ENCODE data around the gene CSTB.

The CSTB gene

DNA sequence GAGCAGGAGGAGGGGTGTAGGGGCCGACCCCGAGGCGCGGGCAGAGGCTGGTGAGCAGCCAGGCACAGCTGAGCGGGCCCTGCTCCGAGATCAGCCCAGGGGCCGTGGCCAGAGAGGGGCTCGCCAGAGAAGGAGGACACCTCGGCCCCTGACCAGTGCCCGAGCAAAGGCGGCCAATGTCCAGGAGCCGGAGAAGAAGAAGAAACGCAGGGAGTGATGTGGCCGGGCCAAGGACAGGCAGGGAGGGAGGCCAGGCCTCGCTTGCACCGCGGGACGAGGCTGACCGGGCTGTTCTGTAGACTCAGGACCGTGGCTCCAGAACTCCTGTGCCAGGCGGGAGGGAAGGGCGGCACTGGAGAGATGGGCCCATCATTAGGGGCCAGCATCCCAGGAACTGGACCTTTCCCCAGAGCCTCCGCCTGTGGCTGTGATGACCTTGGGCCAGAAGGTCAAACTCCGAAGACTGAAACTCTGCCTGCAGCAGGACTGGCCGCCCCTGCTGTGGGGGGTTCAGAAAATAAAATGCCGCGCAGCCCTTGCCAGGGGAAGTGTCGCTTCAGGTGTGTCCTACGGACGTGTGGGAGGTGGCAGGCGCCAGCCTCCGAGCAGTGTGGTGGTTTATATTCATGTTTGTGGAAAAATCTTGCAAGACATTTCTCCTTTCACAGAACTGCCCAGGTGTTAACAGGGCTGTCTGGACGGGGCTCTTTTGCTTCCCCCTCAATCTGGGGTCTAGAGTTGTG is 27.6 kb upstream of the CSTB start:
- TF ChIP-seq, protein P1, sequence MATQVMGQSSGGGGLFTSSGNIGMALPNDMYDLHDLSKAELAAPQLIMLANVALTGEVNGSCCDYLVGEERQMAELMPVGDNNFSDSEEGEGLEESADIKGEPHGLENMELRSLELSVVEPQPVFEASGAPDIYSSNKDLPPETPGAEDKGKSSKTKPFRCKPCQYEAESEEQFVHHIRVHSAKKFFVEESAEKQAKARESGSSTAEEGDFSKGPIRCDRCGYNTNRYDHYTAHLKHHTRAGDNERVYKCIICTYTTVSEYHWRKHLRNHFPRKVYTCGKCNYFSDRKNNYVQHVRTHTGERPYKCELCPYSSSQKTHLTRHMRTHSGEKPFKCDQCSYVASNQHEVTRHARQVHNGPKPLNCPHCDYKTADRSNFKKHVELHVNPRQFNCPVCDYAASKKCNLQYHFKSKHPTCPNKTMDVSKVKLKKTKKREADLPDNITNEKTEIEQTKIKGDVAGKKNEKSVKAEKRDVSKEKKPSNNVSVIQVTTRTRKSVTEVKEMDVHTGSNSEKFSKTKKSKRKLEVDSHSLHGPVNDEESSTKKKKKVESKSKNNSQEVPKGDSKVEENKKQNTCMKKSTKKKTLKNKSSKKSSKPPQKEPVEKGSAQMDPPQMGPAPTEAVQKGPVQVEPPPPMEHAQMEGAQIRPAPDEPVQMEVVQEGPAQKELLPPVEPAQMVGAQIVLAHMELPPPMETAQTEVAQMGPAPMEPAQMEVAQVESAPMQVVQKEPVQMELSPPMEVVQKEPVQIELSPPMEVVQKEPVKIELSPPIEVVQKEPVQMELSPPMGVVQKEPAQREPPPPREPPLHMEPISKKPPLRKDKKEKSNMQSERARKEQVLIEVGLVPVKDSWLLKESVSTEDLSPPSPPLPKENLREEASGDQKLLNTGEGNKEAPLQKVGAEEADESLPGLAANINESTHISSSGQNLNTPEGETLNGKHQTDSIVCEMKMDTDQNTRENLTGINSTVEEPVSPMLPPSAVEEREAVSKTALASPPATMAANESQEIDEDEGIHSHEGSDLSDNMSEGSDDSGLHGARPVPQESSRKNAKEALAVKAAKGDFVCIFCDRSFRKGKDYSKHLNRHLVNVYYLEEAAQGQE (IDR thresholded peaks at IDR 0.05; ENCODE audit: insufficient read depth in 1 of 2, low read depth in 2 of 2, low read length in 2 of 2), result no peak
- TF ChIP-seq SIN3A (IDR thresholded peaks at IDR 0.05; ENCODE audit: borderline replicate concordance, insufficient read depth, low read length), result no peak
- no peak for TF ChIP-seq FOXP2 (optimal IDR thresholded peaks at IDR 0.05; ENCODE audit: borderline replicate concordance, extremely low read depth, extremely low read length, insufficient read depth)
- TF ChIP-seq POLR2AphosphoS5 (IDR thresholded peaks at IDR 0.05; ENCODE audit: low read depth, low read length), result no peak
- TF ChIP-seq TAF1 (IDR thresholded peaks at IDR 0.05; ENCODE audit: borderline replicate concordance, insufficient read depth, low read length), result no peak

DNA sequence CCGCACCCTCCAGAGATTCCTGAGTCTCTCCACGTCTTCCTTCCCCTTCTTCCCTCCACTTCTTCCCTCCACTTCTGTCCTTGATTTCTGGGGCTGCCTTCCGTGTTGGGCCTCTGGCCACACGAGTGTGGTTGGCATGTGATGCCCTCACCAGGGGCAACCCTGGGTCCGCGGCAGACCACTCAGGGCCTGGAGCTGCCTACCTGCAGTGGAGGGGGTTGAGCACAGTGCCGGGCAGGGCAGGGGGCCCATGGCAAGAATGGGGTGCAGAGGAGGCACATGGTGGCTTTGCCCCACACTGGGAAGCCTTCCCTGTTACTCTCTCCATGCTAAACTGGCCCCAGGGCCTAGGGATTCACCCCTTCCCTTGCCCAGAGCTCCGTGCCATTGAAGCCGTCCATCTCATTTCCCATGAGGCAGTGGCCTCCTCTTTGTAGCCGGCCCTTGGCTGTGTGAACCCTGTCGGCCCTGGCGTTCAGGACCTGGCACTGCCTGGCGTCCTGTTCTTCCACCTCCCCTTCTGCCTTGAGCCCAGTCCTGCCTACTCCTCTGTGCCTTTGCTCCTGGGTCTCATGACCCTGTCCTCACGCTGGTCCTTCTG is 26.7 kb upstream of the CSTB start:
- no peak for TF ChIP-seq SIN3A (IDR thresholded peaks at IDR 0.05; ENCODE audit: borderline replicate concordance, insufficient read depth, low read length)
- TF ChIP-seq, protein P1 (IDR thresholded peaks at IDR 0.05; ENCODE audit: insufficient read depth in 1 of 2, low read depth in 2 of 2, low read length in 2 of 2), result no peak
- TF ChIP-seq POLR2AphosphoS5 (IDR thresholded peaks at IDR 0.05; ENCODE audit: low read depth, low read length), result no peak
- TF ChIP-seq FOXP2 (optimal IDR thresholded peaks at IDR 0.05; ENCODE audit: borderline replicate concordance, extremely low read depth, extremely low read length, insufficient read depth), result no peak
- TF ChIP-seq TAF1 (IDR thresholded peaks at IDR 0.05; ENCODE audit: borderline replicate concordance, insufficient read depth, low read length), result no peak

DNA sequence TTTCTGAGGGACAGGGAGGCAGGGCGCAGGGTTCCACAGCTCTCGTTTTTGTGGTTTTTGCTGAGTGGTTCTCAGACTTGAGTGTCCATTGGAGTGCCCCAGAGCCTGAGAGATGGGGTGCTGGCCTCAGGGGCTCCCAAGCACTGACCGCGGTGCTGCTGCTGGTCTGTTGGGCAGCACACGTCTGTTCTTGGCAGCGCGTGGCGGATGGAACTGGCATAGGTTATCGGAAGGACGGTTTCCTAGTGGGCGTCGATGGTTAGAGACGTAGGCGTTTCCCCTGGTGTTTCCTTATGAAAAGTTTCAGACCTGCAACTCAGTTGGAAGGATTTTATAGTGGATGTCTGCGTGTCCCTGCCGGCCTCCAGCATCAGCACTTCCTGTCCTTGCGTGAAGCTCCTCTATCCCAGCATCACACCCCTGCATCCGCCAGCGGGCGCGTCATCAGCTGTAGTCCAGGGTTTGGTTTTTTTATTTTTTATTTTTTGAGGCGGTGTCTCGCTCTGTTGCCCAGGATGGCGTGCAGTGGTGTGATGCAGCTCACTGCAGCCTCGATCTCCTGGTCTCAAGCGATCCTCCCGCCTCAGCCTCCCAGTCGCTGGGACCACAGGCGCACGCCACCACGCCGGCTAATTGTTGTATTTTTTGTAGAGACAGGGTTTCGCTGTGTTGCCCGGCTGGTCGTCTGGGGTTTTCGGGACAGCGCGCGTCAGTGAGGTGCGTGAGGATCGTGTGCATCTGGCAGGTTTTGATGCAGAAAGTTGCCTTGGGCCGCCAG is 25.1 kb upstream of the CSTB start:
- no peak for TF ChIP-seq FOXP2 (optimal IDR thresholded peaks at IDR 0.05; ENCODE audit: borderline replicate concordance, extremely low read depth, extremely low read length, insufficient read depth)
- TF ChIP-seq SIN3A (IDR thresholded peaks at IDR 0.05; ENCODE audit: borderline replicate concordance, insufficient read depth, low read length), result no peak
- TF ChIP-seq TAF1 (IDR thresholded peaks at IDR 0.05; ENCODE audit: borderline replicate concordance, insufficient read depth, low read length), result no peak
- TF ChIP-seq, protein P1 (IDR thresholded peaks at IDR 0.05; ENCODE audit: insufficient read depth in 1 of 2, low read depth in 2 of 2, low read length in 2 of 2), result no peak
- no peak for TF ChIP-seq POLR2AphosphoS5 (IDR thresholded peaks at IDR 0.05; ENCODE audit: low read depth, low read length)

DNA sequence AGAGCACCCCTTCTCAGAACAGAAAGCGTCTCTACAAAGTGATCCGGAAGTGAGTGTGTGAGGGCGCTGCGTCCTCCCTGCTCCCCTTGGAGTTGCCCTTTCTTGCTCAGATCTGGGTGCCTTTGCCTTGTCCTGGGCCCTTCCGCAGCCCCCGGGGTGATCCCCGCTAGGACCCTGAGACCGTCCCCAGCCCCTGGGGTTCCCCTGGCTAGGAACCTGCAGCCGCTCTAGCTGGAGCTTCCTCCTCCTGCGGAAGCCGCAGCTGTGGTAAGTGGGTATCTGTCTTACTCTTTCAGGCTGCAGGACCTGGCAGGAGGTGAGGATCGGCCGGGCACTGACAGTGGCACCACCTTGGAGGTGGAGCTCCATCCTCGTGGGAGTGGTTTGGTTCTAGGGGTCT is 24.5 kb upstream of the CSTB start:
- TF ChIP-seq POLR2AphosphoS5 (IDR thresholded peaks at IDR 0.05; ENCODE audit: low read depth, low read length) (no peak), TAF1 (IDR thresholded peaks at IDR 0.05; ENCODE audit: borderline replicate concordance, insufficient read depth, low read length) (no peak), SIN3A (IDR thresholded peaks at IDR 0.05; ENCODE audit: borderline replicate concordance, insufficient read depth, low read length) (no peak)

DNA sequence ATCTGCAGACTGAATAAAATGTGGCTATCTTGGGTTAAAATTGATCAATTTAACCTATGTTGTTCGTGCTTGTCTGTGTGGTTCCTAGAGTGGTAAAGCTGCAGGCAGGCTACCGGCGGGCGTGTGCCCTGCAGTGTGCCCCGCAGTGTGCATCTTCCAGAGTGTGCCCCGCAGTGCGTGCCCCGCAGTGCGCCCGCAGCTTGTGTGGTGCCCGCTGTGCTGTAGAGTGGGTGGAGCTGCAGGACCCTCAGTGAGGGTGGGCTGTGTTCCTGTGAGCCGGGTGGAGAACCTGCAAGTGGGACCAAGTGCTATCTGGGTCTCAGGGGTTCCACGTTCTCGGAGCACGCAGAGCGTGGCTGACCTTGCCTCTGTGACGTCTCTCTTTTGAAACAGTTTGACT is 24.0 kb upstream of the CSTB start:
- TF ChIP-seq SIN3A (IDR thresholded peaks at IDR 0.05; ENCODE audit: borderline replicate concordance, insufficient read depth, low read length) (no peak), POLR2AphosphoS5 (IDR thresholded peaks at IDR 0.05; ENCODE audit: low read depth, low read length) (no peak), FOXP2 (optimal IDR thresholded peaks at IDR 0.05; ENCODE audit: borderline replicate concordance, extremely low read depth, extremely low read length, insufficient read depth) (no peak), TAF1 (IDR thresholded peaks at IDR 0.05; ENCODE audit: borderline replicate concordance, insufficient read depth, low read length) (no peak)
- TF ChIP-seq, protein P1 (IDR thresholded peaks at IDR 0.05; ENCODE audit: insufficient read depth in 1 of 2, low read depth in 2 of 2, low read length in 2 of 2), result no peak
